Thoracic aorta endothelial cell (primary cell): ENCODE measurements around the gene ACSL3. TPM values are rescaled to one million over a fixed set of nuclear protein-coding genes. Genes with fewer than 3 reads are reported as not detected.

ENCODE experiments used
- total RNA-seq: library from RNA; depleted of rRNA; stranded (reverse); fragments of >200 nt; gene quantifications from 2 replicates; pipeline ENCODE4 v1.2.3, GENCODE V29; 2012

ACSL3 gene
- total RNA-seq, result 121 and 193 TPM in 2 replicates

DNA sequence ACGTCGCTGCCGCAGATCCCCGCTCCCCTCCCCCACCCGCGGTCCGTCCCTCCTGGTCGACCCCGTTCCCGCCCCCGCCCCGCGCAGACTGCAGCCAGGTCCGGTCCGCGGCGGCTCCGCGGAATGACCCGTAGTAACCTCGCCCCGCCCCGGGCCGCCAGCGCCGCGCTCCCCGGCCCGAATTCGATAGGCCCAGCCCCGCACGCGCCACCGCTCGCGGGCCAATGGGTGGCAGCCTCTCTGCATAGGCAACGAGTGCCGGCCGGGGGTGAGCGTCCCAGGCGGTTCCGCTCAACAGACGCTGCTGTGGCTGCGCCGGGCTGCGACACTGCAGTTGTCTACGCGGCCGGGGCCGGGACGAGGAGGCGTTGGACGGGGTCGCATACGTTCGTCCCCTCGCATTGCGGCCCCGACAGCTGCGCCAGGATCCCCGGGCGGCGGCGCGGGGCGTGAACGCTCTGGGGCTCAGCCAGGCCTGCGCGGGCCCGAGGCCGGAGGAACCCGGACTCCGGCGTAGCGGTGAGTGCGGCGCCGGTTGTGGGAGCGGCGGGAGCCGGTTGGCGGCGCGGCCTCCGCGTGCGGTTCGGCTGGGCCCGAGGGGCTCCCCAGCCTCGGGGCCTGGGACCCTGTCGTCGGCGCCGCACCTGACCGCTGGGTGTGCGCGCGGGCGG, at the start of gene ACSL3:
Gene ACSL3 (plus strand): TSS at position 297 of the 671 bp plus-strand sequence. CDS start 47,737 bp downstream, outside the sequence.

Other genes starting within 250 kb of the ACSL3 start
- gene FARSB, start 204.9 kb upstream of the ACSL3 start, total RNA-seq, result 41.6 and 55.5 TPM in 2 replicates
- gene MOGAT1, start 189.4 kb upstream of the ACSL3 start, total RNA-seq, result not detected in 2 replicates
- under 0.01 TPM in 2 replicates for gene KCNE4, start 191.2 kb downstream of the ACSL3 start, total RNA-seq